CD14-positive monocyte (primary cell): ENCODE results near the gene WDR64. TPM values are rescaled to one million over a fixed set of nuclear protein-coding genes. Genes with fewer than 3 reads are reported as not detected.

Experiments used
- DNase-seq, 3 donors: peaks; one replicate each; pipeline ENCODE4 v3.0.0-alpha.2; 2011 to 2022
- H2AFZ ChIP-seq: 2 replicates; pipeline ENCODE4 v1.6.0; 2012; ENCODE audit warnings: mild to moderate bottlenecking, low read depth, low read length, inconsistent platforms; ENCODE audit not compliant: insufficient read depth, poor library complexity, severe bottlenecking
- H3K27ac ChIP-seq, 2 donors: 1 replicate in 1 of 2; 2 replicates in 1 of 2; pipeline ENCODE4 v1.5.1; 2012 to 2013; ENCODE audit warnings: low read length in 2 of 2, control low read depth in 1 of 2, inconsistent platforms in 1 of 2, low read depth in 1 of 2, mild to moderate bottlenecking in 1 of 2
- H3K27me3 ChIP-seq, 2 donors: one replicate each; pipeline versions ENCODE4 v1.6.0 to v1.6.1; 2011 to 2013; ENCODE audit warnings: low read length in 2 of 2; ENCODE audit not compliant: control insufficient read depth in 2 of 2, insufficient read depth in 2 of 2
- H3K36me3 ChIP-seq, 2 donors: replicated peaks in 1 of 2; 1 replicate in 1 of 2; 2 replicates in 1 of 2; pipeline versions ENCODE4 v1.5.1 to v1.6.1; 2012 to 2013; ENCODE audit warnings: low read length in 2 of 2, control low read depth in 1 of 2, inconsistent platforms in 1 of 2, mild to moderate bottlenecking in 1 of 2; ENCODE audit not compliant: insufficient read depth in 2 of 2, control insufficient read depth in 1 of 2
- H3K4me1 ChIP-seq, 2 donors: 1 replicate in 1 of 2; 2 replicates in 1 of 2; pipeline versions ENCODE4 v1.5.1 to v1.6.1; 2012 to 2013; ENCODE audit warnings: low read length in 2 of 2, control low read depth in 1 of 2, inconsistent platforms in 1 of 2, mild to moderate bottlenecking in 1 of 2, moderate library complexity in 1 of 2; ENCODE audit not compliant: insufficient read depth in 2 of 2, control insufficient read depth in 1 of 2
- H3K4me2 ChIP-seq: replicated peaks from 2 replicates; pipeline ENCODE3; 2012; ENCODE audit warnings: low read length, moderate library complexity, mild to moderate bottlenecking; ENCODE audit not compliant: poor library complexity, severe bottlenecking; ENCODE audit errors: extremely low read depth
- H3K4me3 ChIP-seq, 3 experiments: fragments of 200-600 bp in 1 of 3; sonication (generic) in 1 of 3; replicated peaks in 1 of 3; 1 replicate in 2 of 3; 2 replicates in 1 of 3; pipeline ENCODE4 v1.5.1; 2011 to 2013; ENCODE audit warnings: low read length in 3 of 3, mild to moderate bottlenecking in 3 of 3, control low read depth in 2 of 3, low read depth in 2 of 3, inconsistent platforms in 1 of 3, moderate library complexity in 1 of 3
- H3K79me2 ChIP-seq: 2 replicates; pipeline ENCODE4 v1.6.0; 2012; ENCODE audit warnings: mild to moderate bottlenecking, control low read depth, inconsistent platforms, low read length, moderate library complexity; ENCODE audit not compliant: insufficient read depth
- H3K9ac ChIP-seq: 2 replicates; pipeline ENCODE4 v1.6.0; 2017; ENCODE audit warnings: low read length, mild to moderate bottlenecking; ENCODE audit not compliant: insufficient read depth, poor library complexity, severe bottlenecking
- H3K9me3 ChIP-seq, 2 donors: replicated peaks in 1 of 2; 1 replicate in 1 of 2; 2 replicates in 1 of 2; pipeline versions ENCODE4 v1.5.1 to v1.6.1; 2012 to 2013; ENCODE audit warnings: low read length in 2 of 2, control low read depth in 1 of 2; ENCODE audit not compliant: control insufficient read depth in 1 of 2, insufficient read depth in 1 of 2
- H4K20me1 ChIP-seq: 2 replicates; pipeline ENCODE4 v1.6.0; 2012; ENCODE audit warnings: mild to moderate bottlenecking, low read length, control low read depth, moderate library complexity; ENCODE audit not compliant: insufficient read depth
- H3K27ac Mint-ChIP-seq, 7 donors: one replicate each; pipeline ENCODE4 v1.8.0; 2020; ENCODE audit warnings: mild to moderate bottlenecking in 7 of 7, mixed read lengths in 7 of 7, moderate library complexity in 6 of 7, inconsistent platforms in 2 of 7
- H3K27me3 Mint-ChIP-seq, 3 donors: one replicate each; pipeline ENCODE4 v1.8.0; 2021 to 2022; ENCODE audit warnings: low read depth in 3 of 3, mild to moderate bottlenecking in 3 of 3, mixed read lengths in 3 of 3, moderate library complexity in 3 of 3, inconsistent platforms in 1 of 3
- H3K36me3 Mint-ChIP-seq, 2 donors: one replicate each; pipeline ENCODE4 v1.8.0; 2020; ENCODE audit warnings: mixed read lengths in 2 of 2, inconsistent platforms in 1 of 2, mild to moderate bottlenecking in 1 of 2
- H3K4me1 Mint-ChIP-seq: one replicate; pipeline ENCODE4 v1.8.0; 2020; ENCODE audit warnings: mild to moderate bottlenecking, mixed read lengths
- H3K4me3 Mint-ChIP-seq, 2 donors: one replicate each; pipeline ENCODE4 v1.8.0; 2020; ENCODE audit warnings: mild to moderate bottlenecking in 2 of 2, mixed read lengths in 2 of 2, moderate library complexity in 1 of 2
- H3K9me3 Mint-ChIP-seq, 7 donors: one replicate each; pipeline ENCODE4 v1.8.0; 2020 to 2022; ENCODE audit warnings: mixed read lengths in 7 of 7, mild to moderate bottlenecking in 6 of 7, moderate library complexity in 6 of 7, inconsistent platforms in 2 of 7
- WGBS: methylation state at CpG from one replicate; pipeline ENCODE4 v1.1.5; 2013; ENCODE audit warnings: missing lambda C conversion rate; ENCODE audit not compliant: insufficient coverage; 5-methylcytosine and 5-hydroxymethylcytosine counted together
- intact Hi-C, 2 donors: fragments of 100-400 bp; cut with micrococcal nuclease; formaldehyde crosslinking; loops; one replicate each; pipeline versions ENCODE4 v1.15.0 to v1.15.1; 2023
- polyA plus RNA-seq, 3 donors: library from polyadenylated mRNA; depleted of rRNA in 1 of 3; unstranded in 2 of 3; stranded (reverse) in 1 of 3; fragments of 300-500 nt in 2 of 3; fragments of >200 nt in 1 of 3; fragmentation: Illumina TruSeq in 2 of 3; gene quantifications; 1 replicate in 2 of 3; 2 replicates in 1 of 3; pipeline ENCODE4 v1.2.3, GENCODE V29; 2012 to 2021
- TF ChIP-seq, protein P1 (sequence below): fragments of 200-600 bp; IDR thresholded peaks from one replicate; pipeline ENCODE4 v1.8.0; 2022; ENCODE audit warnings: antibody characterized with exemption, mild to moderate bottlenecking

The WDR64 gene
- polyA plus RNA-seq, 3 donors = not detected

DNA sequence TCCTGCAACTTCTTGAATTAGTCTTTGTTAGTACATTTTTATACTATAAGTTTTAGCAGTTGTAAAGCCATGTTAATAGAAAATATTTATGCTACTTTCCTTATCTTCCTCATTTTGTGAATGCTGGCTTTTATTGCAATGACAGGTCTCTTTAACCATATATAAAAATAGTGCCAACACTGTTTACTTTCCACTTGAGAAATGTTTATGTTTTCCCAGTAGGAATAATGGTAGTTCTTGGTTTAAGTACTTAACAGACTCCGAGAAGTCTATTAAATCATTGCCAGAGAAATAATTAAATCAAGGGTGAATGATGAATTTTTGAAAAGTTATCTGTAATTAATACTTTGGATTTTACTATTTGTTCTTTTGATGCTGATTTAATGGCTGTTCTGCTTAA, 21.6 kb upstream of the WDR64 start:
- TF ChIP-seq, protein P1, sequence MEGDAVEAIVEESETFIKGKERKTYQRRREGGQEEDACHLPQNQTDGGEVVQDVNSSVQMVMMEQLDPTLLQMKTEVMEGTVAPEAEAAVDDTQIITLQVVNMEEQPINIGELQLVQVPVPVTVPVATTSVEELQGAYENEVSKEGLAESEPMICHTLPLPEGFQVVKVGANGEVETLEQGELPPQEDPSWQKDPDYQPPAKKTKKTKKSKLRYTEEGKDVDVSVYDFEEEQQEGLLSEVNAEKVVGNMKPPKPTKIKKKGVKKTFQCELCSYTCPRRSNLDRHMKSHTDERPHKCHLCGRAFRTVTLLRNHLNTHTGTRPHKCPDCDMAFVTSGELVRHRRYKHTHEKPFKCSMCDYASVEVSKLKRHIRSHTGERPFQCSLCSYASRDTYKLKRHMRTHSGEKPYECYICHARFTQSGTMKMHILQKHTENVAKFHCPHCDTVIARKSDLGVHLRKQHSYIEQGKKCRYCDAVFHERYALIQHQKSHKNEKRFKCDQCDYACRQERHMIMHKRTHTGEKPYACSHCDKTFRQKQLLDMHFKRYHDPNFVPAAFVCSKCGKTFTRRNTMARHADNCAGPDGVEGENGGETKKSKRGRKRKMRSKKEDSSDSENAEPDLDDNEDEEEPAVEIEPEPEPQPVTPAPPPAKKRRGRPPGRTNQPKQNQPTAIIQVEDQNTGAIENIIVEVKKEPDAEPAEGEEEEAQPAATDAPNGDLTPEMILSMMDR = no peak
- Histone ChIP-seq H3K4me3 (no peak overlapping the region), H3K9me3 (no peaks in the 10 kb centered on the region), H3K9ac (no peak overlapping the region), H3K4me2 (no peak overlapping the region), H3K27ac (no peak overlapping the region), H2AFZ (no peak overlapping the region), H3K27me3 (no peaks in the 10 kb centered on the region), H3K36me3 (peaks cover 8 to 47% of the 10 kb centered on the region in 2 donors), H3K79me2 (peaks cover 55% of the 10 kb centered on the region), H3K4me1 (peaks cover 9 to 14% of the 10 kb centered on the region in 2 donors), H4K20me1 (no peaks in the 10 kb centered on the region)
- Mint-ChIP-seq H3K27me3 (no peaks in the 10 kb centered on the region), H3K27ac (no peak overlapping the region), H3K9me3 (no peaks in the 10 kb centered on the region), H3K4me3 (no peak overlapping the region), H3K36me3 (peaks cover 27 to 34% of the 10 kb centered on the region in 2 donors), H3K4me1 (peaks cover 12% of the 10 kb centered on the region)
- intact Hi-C loops = loop anchor here in 1 of 2 donors (10.0 kb wide), 1 partner anchor 214 kb away; the partner anchor contains the start of gene EXO1
- DNase-seq = no peak
- WGBS = no CpG with 5 or more reads among the region's 1 CpG

GRCh38 chr1:241630899-241631298, 21.2 kb upstream of the WDR64 start:
- Histone ChIP-seq H3K4me3 (no peak overlapping the region), H3K9me3 (no peaks in the 10 kb centered on the region), H3K27ac (no peak overlapping the region), H3K27me3 (no peaks in the 10 kb centered on the region), H3K4me1 (peaks cover 9 to 18% of the 10 kb centered on the region in 2 donors), H2AFZ (no peak overlapping the region), H3K9ac (no peak overlapping the region), H3K36me3 (peaks cover 8 to 45% of the 10 kb centered on the region in 2 donors), H4K20me1 (no peaks in the 10 kb centered on the region), H3K79me2 (peaks cover 59% of the 10 kb centered on the region), H3K4me2 (no peak overlapping the region)
- Mint-ChIP-seq H3K36me3 (peaks cover 28 to 32% of the 10 kb centered on the region in 2 donors), H3K27me3 (no peaks in the 10 kb centered on the region), H3K4me3 (no peak overlapping the region), H3K9me3 (no peaks in the 10 kb centered on the region), H3K4me1 (peaks cover 12% of the 10 kb centered on the region), H3K27ac (no peak overlapping the region)
- no CpG with 5 or more reads among the region's 2 CpGs for WGBS
- DNase-seq = no peak
- TF ChIP-seq, protein P1 = no peak
- intact Hi-C loops = loop anchor here in 1 of 2 donors (10.0 kb wide), 1 partner anchor 214 kb away; the partner anchor contains the start of gene EXO1
